ENCODE measurements around the gene SSTR3.

GRCh38 chr22:37169947-37170688 lies 42.2 kb downstream of the SSTR3 start:
- no peak for TF ChIP-seq CTCF (IDR thresholded peaks at IDR 0.05; ENCODE audit: insufficient read depth, low read depth, low read length)
- TF ChIP-seq EZH2 (IDR thresholded peaks at IDR 0.05; ENCODE audit: insufficient read depth, low read length), result no peak
